NCI-H345 (cell line): ENCODE measurements around the gene ARHGAP4.

Experiments
- DNase-seq: peaks from one replicate; lab custom pipeline; 2025; lab: John Stamatoyannopoulos, UW

ARHGAP4 gene

DNA sequence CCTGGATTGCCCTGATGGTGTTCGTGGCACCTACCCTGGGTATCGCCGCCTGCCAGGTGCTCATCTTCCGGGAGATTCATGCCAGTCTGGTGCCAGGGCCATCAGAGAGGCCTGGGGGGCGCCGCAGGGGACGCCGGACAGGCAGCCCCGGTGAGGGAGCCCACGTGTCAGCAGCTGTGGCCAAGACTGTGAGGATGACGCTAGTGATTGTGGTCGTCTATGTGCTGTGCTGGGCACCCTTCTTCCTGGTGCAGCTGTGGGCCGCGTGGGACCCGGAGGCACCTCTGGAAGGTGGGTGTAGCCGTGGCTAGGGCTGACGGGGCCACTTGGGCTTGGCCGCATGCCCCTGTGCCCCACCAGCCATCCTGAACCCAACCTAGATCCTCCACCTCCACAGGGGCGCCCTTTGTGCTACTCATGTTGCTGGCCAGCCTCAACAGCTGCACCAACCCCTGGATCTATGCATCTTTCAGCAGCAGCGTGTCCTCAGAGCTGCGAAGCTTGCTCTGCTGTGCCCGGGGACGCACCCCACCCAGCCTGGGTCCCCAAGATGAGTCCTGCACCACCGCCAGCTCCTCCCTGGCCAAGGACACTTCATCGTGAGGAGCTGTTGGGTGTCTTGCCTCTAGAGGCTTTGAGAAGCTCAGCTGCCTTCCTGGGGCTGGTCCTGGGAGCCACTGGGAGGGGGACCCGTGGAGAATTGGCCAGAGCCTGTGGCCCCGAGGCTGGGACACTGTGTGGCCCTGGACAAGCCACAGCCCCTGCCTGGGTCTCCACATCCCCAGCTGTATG lies 19.7 kb downstream of the ARHGAP4 start:
- DNase-seq, result no peak

DNA sequence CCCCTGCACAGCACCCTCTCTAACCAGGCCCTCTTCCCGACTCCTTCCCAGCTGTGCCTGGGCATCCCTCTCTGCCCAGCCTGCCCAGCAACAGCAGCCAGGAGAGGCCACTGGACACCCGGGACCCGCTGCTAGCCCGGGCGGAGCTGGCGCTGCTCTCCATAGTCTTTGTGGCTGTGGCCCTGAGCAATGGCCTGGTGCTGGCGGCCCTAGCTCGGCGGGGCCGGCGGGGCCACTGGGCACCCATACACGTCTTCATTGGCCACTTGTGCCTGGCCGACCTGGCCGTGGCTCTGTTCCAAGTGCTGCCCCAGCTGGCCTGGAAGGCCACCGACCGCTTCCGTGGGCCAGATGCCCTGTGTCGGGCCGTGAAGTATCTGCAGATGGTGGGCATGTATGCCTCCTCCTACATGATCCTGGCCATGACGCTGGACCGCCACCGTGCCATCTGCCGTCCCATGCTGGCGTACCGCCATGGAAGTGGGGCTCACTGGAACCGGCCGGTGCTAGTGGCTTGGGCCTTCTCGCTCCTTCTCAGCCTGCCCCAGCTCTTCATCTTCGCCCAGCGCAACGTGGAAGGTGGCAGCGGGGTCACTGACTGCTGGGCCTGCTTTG lies 20.5 kb downstream of the ARHGAP4 start:
- no peak for DNase-seq

- DNase-seq, result no peak
Measured at GRCh38 chrX:153903991-153904957, 21.8 kb downstream of the ARHGAP4 start, which contains the start of gene AVPR2. Gene AVPR2 (plus strand): TSS chrX:153904673. CDS start chrX:153905146, 473 bp downstream.

GRCh38 chrX:153903238-153903980 lies 22.7 kb downstream of the ARHGAP4 start:
- no peak for DNase-seq

GRCh38 chrX:153902385-153902784 lies 23.7 kb downstream of the ARHGAP4 start:
- DNase-seq, result no peak

GRCh38 chrX:153901753-153902140 lies 24.3 kb downstream of the ARHGAP4 start:
- DNase-seq, result no peak

DNA sequence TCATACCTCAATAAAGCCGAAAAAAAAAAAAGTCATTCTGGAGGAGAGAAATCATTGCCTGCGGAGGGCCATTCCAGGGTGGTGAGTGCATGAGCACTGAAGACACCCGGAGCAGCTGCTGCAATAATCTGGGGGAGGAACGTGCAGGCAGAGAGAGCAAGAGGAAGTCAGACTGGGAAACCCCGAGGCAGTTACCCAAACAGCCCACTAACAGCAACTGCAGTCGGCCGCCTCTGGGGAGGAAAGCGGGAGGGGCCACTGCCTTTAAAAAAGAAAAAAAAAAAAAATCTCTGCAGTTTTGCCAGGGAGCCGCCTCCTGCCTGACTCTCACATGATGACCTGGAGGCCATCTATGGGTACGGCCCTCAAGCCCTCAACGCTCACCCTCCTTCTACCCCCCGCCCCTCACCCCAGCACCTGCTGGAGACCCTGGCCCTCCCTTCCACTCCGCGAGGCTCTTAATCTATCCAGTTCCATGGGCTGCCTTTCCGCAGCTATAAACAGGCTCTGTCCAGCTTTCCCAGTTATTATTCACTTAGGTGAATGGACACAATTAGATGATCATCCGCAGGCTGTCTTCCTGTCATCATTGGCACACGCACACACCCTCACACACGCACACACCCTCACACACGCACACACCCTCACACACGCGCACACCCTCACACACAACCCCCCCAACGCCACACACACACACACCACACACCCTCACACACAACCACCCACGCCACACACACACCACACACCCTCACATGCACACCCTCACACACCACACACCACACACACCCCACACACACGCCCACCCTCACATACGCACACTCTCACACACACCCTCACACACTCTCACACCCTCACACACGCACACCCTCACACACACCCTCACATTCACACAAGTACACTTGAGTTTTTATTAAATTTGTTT lies 25.0 kb downstream of the ARHGAP4 start:
- peak; percentile 31 for DNase-seq

DNA sequence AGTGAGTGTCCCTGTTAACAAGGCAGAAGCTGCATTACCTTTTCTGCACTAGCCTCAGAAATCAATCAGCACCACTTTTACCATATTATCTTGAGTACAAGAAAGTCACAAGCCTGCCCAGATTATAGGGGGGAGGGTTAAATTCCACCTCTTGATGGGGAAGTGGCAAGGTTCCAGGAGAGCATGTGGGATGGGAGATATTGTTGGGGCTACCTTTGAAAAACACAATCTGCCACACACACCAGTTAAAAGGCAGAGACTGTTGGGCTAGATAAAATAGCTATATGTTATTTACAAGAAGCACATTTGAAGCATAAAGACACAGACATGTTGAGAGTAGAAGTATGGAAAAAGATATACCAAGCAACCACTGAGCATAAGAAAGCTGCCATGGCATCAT lies 28.2 kb downstream of the ARHGAP4 start:
- DNase-seq, result no peak

GRCh38 chrX:153889123-153889522 lies 36.9 kb downstream of the ARHGAP4 start:
- DNase-seq, result no peak

DNA sequence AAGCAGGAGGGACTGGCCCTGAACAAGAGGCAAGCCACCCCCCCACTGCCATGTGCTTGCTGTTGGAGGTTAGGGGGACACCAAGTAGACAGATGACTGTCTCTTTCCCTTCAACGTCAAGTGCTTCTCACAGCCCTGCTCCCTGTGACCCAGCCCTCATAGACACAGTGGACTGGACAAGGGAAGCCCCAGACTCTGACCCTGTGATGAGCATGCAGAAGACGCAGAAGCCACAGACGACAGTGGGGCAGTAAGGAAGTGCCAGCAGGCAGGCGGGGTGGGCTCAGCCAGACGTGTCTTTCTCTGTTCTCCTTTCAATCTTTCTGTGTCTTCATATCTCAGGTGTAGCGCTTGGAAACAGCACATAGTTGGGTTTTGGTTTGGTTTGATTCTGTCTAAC lies 37.7 kb downstream of the ARHGAP4 start:
- no peak for DNase-seq

- DNase-seq, result no peak
Measured at GRCh38 chrX:153887385-153887784, 38.7 kb downstream of the ARHGAP4 start.

DNA sequence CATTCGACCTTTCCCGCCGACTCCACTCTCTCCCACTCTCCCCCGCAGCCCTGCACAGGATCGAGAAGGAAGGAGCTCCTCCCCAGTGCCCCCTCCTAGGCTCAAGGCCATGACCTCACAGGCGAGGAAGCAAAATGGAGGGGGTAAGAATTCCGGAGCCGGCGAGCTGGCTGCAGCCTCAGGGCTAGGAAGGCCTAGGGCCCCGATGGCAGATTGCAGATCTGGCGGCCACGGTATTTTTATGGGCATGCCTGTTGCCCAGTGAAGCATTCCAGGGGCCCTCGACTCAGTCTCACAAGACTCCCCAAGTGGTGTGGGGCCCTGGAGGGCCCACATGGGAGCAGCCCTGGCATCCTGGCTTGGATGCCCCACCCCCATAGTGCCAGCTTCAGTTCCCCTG lies 39.1 kb downstream of the ARHGAP4 start:
- no peak for DNase-seq

DNA sequence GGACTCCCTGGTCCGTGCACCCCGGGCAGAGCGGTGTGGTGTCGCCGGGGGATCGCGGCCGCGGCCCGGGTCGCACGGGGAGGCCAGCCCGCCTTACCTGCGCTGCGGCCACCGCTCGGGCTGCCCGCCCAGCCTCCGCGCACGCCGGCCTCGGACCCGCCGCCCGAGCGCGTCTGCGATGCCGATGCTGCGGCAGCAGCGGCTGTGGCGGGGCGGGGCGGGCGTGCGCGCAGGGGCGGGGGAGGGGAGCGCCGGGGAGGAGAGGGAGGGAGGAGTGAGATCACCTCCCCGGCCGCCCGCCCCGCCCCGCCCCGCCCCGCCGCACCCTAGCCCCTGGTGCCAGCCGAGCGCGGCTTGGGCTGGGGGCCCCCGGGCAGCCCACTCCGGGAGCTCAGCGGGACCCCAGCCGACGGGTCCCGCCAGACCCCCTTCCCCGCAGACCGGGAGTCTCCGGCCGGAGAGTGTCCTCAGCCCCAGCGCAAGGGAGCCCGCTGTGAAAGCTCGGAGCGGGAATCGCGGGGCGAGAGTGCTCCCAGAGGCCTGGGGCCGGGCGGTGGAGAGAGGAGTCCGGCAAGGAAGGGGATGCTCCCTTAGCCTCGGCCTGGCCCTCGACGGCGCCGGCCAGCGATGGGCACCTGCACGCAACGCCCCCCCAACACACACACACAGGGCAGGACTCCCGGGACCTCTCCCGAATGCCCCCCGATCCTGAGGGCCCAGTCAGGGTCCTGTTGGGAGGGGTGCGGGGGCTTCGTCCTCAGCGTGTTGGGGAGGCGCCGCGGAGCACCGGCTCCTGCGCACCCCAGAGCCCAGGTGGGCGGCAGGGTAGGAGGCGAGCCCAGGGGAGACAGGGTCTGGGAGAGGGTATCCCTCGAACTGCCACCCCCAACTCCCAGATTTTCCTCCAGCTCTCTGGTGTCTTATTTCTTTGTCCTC lies 39.8 kb downstream of the ARHGAP4 start, which contains the start of gene L1CAM:
TSS of gene L1CAM (minus strand) at position 206 of the 936 bp plus-strand sequence. CDS start 10,337 bp downstream, outside the sequence.
- peak; percentile 31 for DNase-seq

- no peak for DNase-seq
Measured at GRCh38 chrX:153885208-153885787, 40.8 kb downstream of the ARHGAP4 start.

GRCh38 chrX:153884590-153884989 lies 41.5 kb downstream of the ARHGAP4 start:
- DNase-seq, result peak; percentile 47

- peak; percentile 24 for DNase-seq
Measured at GRCh38 chrX:153884136-153884535, 41.9 kb downstream of the ARHGAP4 start.

DNA sequence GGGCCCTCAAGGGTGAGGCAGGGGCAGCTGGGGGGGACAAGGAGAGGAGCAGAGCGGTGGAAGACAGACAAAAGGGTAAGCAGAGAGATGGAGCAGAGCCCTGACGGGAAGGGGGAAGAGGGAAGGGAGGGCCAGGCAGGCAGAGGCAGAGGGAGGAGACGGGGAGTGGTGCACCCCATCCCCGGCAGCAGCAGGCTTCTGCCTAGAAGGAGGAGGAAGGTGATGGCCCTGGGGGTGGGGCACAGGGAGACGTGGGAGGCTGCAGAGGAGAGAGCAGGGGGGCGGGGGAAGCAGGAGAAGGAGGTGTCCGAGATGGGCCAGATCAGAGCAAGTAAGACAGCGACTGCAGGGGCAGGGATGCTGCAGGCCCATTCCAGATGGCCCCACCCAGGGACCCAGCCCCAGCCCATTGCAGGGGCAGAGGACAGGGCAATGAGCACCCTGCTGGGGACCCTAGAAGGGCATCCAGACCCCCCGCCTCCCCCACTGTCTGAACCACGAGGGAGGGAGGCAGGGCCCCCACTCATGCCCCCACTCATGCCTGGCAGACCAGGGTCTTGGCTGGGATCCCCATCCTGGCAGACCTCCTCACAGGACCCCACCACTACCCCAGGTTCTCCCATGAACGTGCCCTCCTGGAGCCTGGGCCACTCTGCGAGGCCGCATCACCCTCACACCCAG lies 42.8 kb downstream of the ARHGAP4 start:
- DNase-seq, result no peak

- no peak for DNase-seq
Measured at GRCh38 chrX:153882557-153882956, 43.5 kb downstream of the ARHGAP4 start.
